ENCODE data around the gene ZBTB7B. TPM values are rescaled to one million over a fixed set of nuclear protein-coding genes. Genes with fewer than 3 reads are reported as not detected.

ZBTB7B gene
- polyA plus RNA-seq, 3 donors, result 6.3 to 149 (median 9.6) TPM

DNA sequence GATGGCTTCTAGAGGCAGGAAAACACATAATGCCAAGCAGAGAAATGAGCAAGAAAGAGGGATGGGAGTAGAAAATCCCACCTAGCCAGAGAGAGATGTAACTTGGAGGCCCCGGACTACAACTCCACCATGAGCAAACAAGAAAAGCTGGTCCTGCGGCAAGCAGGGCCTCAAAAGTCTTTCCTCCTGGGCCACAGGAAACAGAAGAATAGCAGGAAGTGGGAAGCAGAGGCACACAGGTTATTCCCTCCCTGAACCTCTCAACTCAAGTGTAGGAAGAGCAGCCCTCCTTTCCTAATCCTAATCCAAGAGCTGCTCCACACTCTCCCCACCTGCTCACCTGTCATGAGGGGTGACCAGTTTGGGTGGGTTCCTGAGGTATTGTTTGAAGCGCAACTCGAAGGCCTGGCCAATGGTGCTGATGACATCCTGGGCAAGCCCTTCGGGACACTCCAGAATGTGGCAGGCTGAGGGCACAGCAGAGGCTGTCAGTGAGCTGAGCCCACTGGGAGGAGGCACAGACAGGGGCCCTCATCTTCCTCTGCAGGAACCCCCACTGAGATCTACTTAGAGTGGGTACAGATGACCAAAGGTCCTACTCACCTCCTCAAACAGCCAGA is 35.2 kb upstream of the ZBTB7B start:
- Mint-ChIP-seq H3K4me1 (peaks cover 33% of the 10 kb centered on the region), H3K9me3 (no peaks in the 10 kb centered on the region), H3K27ac (peak overlapping the region in 2 of 7 donors; percentile 34 to 78), H3K27me3 (ENCODE audit: low read depth in 3 of 3) (peaks cover 0 to 7% (median 0%) of the 10 kb centered on the region in 3 donors), H3K4me3 (no peak overlapping the region), H3K36me3 (peaks cover 66 to 80% of the 10 kb centered on the region in 2 donors)
- Histone ChIP-seq H3K79me2 (ENCODE audit: insufficient read depth, low read length) (peaks cover 54% of the 10 kb centered on the region), H3K27me3 (ENCODE audit: control insufficient read depth in 2 of 2, insufficient read depth in 2 of 2, low read length in 2 of 2) (no peaks in the 10 kb centered on the region), H3K4me3 (replicated peaks in 1 of 3; ENCODE audit: low read depth in 2 of 3, low read length in 3 of 3) (no peak overlapping the region), H3K9ac (ENCODE audit: insufficient read depth, low read length, poor library complexity, severe bottlenecking) (no peak overlapping the region), H3K27ac (ENCODE audit: low read depth in 1 of 2, low read length in 2 of 2) (no peak overlapping the region), H3K4me1 (ENCODE audit: control insufficient read depth in 1 of 2, insufficient read depth in 2 of 2, low read length in 2 of 2) (peaks cover 27 to 37% of the 10 kb centered on the region in 2 donors), H3K9me3 (replicated peaks in 1 of 2; ENCODE audit: control insufficient read depth in 1 of 2, insufficient read depth in 1 of 2, low read length in 2 of 2) (no peaks in the 10 kb centered on the region), H3K36me3 (replicated peaks in 1 of 2; ENCODE audit: control insufficient read depth in 1 of 2, insufficient read depth in 2 of 2, low read length in 2 of 2) (peaks cover 61 to 73% of the 10 kb centered on the region in 2 donors), H4K20me1 (ENCODE audit: insufficient read depth, low read length) (peaks cover 80% of the 10 kb centered on the region), H2AFZ (ENCODE audit: insufficient read depth, low read depth, low read length, poor library complexity, severe bottlenecking) (no peak overlapping the region), H3K4me2 (replicated peaks; ENCODE audit: extremely low read depth, low read length, poor library complexity, severe bottlenecking) (no peak overlapping the region)
- intact Hi-C loops (cut with micrococcal nuclease), result no loop called here
- WGBS (ENCODE audit: insufficient coverage), result 88% methylated on average over 4 of the region's 5 CpGs
- TF ChIP-seq, protein P1, sequence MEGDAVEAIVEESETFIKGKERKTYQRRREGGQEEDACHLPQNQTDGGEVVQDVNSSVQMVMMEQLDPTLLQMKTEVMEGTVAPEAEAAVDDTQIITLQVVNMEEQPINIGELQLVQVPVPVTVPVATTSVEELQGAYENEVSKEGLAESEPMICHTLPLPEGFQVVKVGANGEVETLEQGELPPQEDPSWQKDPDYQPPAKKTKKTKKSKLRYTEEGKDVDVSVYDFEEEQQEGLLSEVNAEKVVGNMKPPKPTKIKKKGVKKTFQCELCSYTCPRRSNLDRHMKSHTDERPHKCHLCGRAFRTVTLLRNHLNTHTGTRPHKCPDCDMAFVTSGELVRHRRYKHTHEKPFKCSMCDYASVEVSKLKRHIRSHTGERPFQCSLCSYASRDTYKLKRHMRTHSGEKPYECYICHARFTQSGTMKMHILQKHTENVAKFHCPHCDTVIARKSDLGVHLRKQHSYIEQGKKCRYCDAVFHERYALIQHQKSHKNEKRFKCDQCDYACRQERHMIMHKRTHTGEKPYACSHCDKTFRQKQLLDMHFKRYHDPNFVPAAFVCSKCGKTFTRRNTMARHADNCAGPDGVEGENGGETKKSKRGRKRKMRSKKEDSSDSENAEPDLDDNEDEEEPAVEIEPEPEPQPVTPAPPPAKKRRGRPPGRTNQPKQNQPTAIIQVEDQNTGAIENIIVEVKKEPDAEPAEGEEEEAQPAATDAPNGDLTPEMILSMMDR (IDR thresholded peaks at IDR 0.05), result no peak
- DNase-seq, result no peak

DNA sequence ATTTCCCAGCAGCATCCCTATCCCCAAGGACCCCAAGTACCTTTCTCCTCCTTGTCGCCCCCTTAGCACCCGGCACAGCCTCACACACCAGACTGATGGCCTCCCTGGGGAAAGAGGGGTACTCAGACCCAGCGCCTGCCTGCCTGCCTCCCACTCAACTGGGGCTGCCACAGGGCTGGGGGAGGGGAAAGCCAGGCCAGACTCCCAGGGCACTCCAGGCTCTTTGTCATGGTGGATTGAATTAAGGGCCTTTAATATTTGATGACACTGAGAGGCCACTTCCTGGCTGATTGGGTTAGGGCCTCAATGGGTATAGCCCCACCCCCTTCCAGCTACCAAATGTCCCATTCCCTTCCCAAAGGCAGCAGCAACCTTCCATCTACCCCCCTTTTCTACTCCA is 33.9 kb upstream of the ZBTB7B start:
- H3K4me3 Mint-ChIP-seq, result no peak overlapping the region
- Histone ChIP-seq H3K4me3 (replicated peaks in 1 of 3; ENCODE audit: low read depth in 2 of 3, low read length in 3 of 3) (no peak overlapping the region), H3K4me1 (ENCODE audit: control insufficient read depth in 1 of 2, insufficient read depth in 2 of 2, low read length in 2 of 2) (peaks cover 38 to 40% of the 10 kb centered on the region in 2 donors), H4K20me1 (ENCODE audit: insufficient read depth, low read length) (peaks cover 85% of the 10 kb centered on the region), H3K9me3 (replicated peaks in 1 of 2; ENCODE audit: control insufficient read depth in 1 of 2, insufficient read depth in 1 of 2, low read length in 2 of 2) (no peaks in the 10 kb centered on the region), H3K9ac (ENCODE audit: insufficient read depth, low read length, poor library complexity, severe bottlenecking) (no peak overlapping the region), H3K27me3 (ENCODE audit: control insufficient read depth in 2 of 2, insufficient read depth in 2 of 2, low read length in 2 of 2) (no peaks in the 10 kb centered on the region), H3K4me2 (replicated peaks; ENCODE audit: extremely low read depth, low read length, poor library complexity, severe bottlenecking) (no peak overlapping the region), H3K27ac (ENCODE audit: low read depth in 1 of 2, low read length in 2 of 2) (peak overlapping the region in 1 of 2 donors; percentile 38), H3K36me3 (replicated peaks in 1 of 2; ENCODE audit: control insufficient read depth in 1 of 2, insufficient read depth in 2 of 2, low read length in 2 of 2) (peaks cover 53 to 64% of the 10 kb centered on the region in 2 donors), H3K79me2 (ENCODE audit: insufficient read depth, low read length) (peaks cover 66% of the 10 kb centered on the region), H2AFZ (ENCODE audit: insufficient read depth, low read depth, low read length, poor library complexity, severe bottlenecking) (no peak overlapping the region)
- intact Hi-C loops (cut with micrococcal nuclease), result no loop called here
- H3K27ac Mint-ChIP-seq, result peak overlapping the region in 2 of 7 donors; percentile 58 to 63
- H3K9me3 Mint-ChIP-seq, result no peaks in the 10 kb centered on the region
- no CpG with 5 or more reads among the region's 3 CpGs for WGBS (ENCODE audit: insufficient coverage)
- H3K27me3 Mint-ChIP-seq (ENCODE audit: low read depth in 3 of 3), result peaks cover 0 to 7% (median 0%) of the 10 kb centered on the region in 3 donors
- H3K4me1 Mint-ChIP-seq, result peaks cover 34% of the 10 kb centered on the region
- TF ChIP-seq, protein P1 (IDR thresholded peaks at IDR 0.05), result no peak
- no peak for DNase-seq
- peaks cover 61 to 76% of the 10 kb centered on the region in 2 donors for H3K36me3 Mint-ChIP-seq
